NCI-H146 treated with DMSO at 0.1 percent for 48 hours (cell line): Measurements from ENCODE around the gene RGS3.

Experiments used
- DNase-seq: peaks from one replicate; lab custom pipeline; 2025; ENCODE audit not compliant: unreplicated experiment; lab: John Stamatoyannopoulos, UW

Gene RGS3

DNA sequence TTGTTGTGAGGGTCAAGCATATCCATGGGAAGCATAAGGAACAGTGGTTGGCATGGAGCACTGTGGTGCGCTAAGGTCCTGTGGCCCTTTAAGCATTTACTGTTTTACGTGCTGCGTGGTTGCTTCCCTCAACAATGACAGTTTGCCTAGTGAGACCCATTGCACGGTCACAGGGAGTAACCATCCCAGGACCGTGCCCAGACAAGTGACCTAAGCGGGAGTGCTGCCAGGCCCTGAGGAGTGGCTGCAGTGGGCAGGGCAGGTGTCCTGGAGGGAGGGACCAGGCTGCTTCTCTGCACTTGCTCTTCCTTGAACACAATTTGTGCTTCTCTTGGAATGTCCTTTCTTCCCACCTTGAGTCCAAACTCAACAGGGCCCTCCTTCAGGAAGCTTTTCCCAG, 64.6 kb downstream of the RGS3 start:
- DNase-seq, result no peak

DNA sequence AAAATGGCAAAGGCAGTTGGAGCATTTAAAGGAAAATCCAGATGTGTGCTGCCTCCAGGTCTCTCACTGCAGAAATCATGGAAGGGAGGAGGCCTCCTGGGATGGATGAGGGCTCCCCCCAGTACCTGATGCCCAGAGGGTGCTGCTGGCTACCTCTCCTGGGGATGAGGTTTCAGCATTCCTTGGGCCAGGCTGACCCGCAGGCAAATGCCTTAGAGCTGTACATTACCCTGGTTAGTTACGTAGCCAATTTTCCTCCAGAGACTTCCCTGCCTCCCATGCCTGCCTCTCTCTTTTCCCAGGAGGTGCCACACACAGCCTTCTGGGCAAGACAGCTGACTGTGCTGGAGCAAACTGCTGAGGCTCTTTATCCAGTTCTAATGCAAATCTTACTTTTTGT, 65.3 kb downstream of the RGS3 start:
- DNase-seq, result no peak

DNA sequence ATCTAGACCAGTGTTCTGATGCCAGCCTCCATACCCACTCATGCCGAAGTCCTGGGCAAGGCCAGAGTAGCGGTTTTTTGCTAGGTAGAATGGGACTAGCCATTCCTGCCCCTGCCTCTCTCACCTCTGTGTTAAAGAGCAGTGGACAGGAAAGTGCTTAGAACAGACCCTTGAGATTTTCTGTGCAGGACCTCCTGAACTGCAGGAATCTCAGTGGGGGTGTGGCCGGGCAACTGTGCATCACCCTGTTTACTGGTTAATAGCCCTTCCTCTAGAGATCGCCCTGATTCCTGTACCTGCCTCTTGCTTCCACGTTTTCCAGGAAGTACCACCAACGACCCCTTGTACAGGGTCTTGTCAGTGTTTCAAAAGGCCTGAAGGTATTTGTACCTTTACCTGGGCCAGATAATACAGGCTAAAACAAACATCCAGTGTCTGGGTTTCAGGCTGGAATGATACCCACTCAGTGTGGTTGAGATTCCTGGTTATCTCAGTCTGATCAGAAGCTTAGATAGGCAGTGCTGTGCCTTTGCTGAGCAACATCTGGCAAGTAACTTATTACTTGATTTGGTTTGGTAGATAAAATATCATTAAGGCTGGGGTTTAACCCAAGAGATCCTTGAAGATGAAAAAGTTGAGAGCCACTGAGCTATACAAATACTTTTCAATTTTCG, 65.9 kb downstream of the RGS3 start:
- DNase-seq, result no peak

DNA sequence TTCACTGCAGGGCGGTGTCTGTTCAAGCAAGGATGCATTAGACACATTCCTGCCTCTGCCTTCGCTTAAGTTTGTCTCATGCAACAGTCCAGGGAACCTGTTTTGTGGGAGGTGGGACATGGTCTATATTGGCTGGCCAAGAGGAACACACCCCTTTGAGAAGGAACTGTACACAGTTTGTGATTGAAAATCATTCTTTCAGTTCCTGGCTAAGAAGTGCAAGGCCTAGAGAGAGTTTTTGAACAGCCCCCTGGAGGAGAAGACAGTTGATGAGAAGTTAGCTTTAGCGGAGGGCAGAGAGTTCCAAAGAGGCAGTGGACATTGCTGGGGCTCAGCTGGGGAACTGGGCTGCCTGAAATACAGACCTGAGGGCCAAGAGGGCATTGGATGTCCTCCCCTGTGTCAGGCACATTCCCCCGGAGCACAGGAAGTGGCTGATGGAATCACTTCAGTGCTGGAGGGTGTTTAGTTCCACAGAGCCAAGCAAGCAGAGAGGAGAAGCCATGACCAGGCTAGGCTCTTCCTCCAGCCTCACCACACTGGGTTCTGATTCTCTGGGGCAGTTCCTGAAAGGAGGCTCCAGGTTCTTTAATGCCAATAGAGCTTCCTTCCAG, 66.6 kb downstream of the RGS3 start:
- DNase-seq, result no peak

DNA sequence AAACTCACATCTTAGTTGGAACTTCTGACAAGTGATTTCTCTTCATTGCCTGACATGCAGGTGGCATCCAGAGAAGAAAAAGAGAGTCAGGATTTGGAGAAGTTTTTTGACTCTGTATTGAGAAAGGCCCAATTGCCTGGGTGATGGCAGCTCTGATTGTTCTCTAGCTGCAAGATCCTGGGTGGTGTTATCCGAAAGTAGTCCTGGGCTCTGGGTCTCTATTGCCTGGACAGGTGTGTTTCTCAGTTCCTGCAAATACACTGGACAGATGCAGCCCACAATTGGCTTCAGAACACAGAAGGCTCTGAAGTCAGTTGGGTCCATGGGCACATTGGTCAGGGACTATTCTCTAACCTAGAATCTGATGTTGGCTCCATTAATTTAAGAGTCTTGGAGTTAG, 67.4 kb downstream of the RGS3 start:
- no peak for DNase-seq

DNA sequence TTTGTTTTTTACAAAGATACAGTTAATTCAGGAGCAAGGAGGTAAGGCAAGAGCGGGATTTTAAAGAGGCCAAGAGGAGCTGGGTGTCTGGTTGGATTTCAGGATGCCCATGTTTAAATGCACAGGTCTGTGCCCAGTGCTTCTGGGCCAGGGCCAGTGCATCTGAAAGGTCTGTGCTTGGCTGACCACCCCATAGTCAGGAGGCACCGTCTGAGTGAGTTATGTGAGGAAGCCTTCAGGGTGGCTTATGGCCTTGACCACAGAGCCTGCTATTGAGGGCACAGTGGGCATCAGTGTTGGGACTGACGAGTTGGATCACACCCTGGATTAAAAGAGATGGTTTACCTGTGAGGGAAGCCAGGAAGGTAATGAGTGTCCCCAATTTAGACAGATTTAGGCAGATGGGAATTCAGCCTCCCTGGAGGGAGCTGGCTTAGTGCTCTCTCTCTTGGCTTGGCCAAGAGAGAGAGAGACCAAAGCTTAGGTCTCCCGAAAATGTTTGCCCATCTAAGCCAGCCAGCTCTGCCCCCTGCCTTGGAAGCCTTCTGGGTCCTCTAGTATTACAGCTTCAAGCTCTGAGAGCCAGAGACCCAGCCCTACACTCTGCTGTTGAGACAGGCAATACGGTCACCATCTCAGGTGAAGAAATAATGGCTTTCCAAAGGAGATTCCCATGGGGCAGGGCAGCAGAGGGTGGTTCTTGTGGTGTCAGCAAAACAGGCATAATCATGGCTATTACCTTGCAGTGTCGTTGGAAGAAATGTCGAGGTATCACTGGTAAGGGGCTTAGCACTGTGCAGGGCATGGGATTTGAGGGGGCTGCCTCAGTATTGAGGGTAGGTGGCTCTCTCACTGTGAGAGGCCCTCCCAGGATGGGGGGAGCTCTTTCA, 68.6 kb downstream of the RGS3 start:
- DNase-seq, result no peak

DNA sequence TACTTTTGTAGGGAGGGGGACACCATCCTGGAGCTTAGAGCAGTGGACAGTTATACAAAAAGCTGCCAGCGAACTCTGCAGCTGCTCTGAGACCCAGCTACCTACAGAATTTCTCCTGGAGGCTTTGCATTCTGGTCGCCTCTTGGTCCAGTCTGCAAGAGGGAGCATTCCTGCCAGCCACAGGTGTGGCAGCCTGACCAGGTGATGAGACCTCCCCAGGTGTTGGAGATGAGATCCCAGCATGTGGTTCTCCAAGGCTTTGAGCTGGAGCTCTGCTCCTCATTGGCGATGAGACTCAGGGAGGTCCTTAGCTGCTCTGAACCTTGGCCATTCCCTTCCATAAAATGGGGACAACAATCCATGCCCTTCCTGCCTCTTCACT, 69.3 kb downstream of the RGS3 start:
- no peak for DNase-seq

DNA sequence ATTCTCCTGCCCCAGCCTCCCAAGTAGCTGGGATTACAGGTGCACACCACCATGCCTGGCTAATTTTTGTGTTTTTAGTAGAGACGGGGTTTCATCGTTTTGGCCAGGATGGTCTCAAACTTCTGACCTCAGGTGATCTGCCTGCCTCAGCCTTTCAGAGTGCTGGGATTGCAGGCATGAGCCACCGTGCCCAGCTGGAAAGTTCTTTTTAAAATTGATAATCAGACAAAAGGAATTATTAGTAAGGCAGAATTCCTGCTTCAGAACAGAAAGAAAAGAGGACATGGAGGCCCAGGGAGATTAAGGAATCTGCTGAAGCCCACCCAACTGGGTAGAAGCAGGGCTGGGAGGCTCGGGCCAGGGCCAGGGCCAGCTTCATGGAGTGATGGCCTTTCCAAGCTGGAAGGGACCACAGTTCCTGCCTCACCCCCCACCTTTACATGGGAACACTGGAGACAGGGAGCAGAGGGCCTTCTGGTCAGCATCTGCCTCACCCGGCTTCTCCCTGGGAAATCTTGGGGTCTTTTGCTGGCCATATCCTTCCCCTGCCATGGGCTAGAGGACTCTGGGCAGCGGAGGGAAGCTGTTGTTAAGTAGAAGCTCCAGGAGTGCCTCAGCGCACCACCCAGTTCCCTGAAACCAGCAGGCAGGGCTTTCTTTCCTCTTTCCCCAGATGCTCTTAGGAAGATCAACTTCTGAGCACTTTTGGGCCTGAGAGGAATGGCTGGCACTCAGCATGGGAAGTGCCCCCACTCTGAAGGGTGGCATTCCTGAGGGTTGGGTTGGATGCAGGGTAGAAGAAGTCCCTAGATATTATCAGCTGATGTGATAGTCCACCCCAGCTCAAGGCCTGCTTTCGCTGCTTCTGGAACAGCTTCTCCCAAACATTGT, 70.1 kb downstream of the RGS3 start:
- DNase-seq, result no peak

DNA sequence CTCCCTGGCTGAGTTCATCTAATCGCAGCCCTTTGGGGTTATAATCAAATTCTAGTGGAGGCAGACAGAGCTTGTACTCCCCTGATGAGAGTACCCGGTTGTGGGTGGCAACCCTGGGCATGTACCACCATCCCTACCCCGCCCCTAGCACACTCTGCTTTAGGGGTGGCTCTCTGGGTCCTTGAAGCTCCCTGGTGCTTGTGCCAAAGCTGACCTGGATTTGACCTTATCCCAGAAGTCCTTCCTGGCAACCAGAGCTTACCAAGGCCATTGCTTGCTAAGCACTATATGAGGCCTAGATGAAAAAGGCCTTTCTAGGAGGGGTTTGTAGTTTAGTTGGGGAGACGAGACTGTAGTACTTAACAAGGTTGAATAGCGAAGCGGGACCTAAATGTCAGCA, 72.2 kb downstream of the RGS3 start:
- no peak for DNase-seq

DNA sequence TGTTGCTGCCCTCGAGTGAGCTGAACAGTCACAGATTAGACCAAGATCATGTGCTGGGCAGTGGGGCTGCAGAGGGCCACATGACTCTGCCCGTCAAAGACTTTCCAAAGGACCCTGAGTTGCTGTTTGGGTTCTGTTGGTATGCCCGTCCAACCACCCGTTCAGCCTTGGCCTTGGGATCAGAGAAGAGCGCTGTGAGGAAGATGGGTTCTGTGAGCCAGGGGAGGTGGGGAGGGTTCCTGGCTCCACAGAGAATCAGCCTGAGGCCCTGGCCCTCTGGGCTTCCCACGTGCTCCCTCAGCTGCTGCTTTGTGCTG, 72.6 kb downstream of the RGS3 start:
- no peak for DNase-seq

DNA sequence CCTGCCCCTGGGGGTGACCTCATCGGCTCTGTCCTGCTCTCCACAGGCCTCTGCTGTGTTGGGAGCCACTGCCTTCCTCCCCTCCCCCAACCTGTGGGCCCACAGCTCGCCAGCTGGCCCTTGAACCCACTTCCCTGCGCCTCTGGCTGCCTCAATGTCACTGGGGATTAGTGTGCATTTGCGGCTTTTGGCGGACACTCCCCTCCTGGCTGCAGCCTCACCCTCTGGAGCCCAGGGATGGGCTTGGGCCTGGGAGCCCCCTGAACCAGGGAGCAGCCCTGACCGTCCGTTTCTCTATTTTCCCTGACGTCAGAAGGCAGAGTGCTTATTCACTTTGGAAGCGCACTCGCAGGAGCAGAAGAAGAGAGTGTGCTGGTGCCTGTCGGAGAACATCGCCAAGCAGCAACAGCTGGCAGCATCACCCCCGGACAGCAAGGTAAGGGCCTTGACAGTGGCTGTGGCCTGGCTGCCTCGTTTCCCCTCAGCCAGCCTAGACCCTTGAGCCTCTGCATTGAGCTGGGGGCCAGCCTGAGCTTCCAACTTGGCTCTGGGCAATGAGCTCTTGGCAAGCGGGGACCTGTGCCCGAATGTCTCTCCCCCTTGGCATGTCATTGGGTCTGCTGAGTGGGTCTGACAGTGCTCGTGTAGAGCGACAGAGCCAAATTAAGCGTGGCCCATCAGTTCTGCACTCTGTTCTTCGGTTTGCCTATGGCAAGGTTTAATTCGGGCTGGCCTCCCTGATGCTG, 73.1 kb downstream of the RGS3 start:
- DNase-seq, result no peak

DNA sequence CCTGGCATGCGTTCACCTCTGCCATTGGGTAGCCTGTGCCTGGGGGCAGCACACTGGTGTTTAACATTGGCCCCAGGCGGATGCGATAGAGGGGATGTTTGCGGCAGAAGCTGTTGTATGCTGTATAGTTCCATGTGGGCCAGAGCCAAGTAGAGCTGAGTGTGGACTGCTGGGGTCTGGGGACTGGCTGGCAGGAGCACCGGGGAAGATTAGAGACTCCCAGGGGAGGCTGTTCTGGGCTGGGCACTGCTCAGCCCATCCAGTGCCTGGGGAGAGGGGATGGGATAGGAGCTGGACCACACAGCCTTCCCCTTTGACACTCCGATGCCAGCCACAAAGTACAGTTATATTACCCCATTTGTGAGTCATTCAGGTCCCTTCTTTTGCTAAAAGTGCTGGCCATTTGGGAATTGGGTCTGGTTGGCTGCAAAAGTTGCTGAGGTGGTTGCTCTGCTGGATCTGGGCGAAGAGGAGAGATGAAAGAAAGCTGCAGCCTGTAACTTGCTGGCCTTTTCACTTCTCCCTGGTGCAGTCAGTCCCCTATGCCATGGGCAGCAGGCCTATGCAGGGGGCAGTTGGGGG, 73.8 kb downstream of the RGS3 start:
- DNase-seq, result no peak

DNA sequence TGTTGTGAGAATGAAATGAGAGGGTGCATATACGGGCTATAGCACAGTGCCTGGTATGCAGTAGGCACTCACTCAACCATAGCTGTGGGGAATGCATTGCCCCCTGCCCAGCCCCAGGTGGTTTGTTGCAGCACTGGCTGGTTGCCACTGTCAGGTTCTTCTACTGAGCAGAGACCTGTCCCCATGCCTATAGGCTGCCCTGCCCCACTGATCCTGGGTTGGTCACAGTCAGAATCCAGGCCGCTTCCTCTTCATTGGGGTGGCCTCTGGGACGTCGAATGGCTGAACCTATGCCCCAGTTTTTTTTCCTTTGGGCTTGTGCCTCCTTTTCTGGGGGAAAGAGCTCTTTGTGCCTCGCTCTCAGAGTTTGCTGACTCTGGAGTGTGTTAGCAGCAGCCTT, 74.6 kb downstream of the RGS3 start:
- DNase-seq, result no peak

DNA sequence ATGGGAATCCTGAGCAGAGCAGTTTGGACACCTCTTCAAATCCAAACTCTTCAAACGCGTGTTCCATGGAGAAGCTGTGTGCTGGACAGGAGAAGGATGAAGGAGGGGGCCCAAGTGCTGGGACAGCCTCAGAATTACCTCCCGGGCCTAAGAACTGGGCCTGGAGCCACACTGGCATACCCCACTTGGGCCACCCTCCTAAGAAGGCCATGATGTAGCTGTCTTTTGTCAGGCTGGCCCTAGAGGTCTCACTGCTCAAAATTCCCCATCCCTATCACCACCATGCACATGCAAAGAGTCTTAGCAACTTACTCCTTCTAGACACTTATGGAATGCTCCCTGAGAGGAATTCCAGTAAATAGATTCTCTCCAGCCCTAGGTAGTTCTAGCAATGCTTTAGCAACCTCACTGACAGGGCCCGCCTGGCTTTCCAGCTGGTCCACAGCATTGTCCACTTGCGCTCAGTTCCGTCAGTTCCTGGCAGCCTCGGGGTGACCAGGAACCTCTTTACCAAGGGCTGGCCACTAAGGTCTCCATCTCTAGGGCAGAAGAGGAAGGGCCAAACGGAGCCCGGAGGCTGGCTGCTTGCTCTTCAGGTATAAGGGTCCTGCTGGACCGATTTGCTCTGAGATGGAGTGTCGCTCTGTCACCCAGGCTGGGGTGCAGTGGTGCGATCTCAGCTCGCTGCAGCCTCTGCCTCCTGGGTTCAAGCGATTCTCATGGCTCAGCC, 75.3 kb downstream of the RGS3 start:
- DNase-seq, result no peak

DNA sequence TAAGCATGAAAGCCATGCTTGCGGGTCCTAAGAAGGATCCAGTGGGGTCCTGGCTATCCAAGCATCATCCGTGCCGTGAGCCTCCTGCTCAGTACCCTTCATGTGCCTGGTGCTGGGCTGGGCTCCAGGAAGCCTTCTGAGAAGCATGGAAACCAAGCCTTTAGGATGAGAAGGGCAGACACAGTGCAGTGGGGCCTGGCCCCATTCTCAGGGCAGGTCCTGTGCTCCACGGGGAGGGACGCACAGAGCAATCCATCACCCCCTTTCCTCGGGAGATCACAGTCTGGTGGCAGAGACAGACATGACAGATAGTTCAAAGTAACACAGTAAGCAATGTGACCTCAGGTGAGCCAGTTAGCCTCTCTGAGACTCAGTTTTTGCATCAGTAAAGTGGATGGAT, 76.9 kb downstream of the RGS3 start:
- no peak for DNase-seq

DNA sequence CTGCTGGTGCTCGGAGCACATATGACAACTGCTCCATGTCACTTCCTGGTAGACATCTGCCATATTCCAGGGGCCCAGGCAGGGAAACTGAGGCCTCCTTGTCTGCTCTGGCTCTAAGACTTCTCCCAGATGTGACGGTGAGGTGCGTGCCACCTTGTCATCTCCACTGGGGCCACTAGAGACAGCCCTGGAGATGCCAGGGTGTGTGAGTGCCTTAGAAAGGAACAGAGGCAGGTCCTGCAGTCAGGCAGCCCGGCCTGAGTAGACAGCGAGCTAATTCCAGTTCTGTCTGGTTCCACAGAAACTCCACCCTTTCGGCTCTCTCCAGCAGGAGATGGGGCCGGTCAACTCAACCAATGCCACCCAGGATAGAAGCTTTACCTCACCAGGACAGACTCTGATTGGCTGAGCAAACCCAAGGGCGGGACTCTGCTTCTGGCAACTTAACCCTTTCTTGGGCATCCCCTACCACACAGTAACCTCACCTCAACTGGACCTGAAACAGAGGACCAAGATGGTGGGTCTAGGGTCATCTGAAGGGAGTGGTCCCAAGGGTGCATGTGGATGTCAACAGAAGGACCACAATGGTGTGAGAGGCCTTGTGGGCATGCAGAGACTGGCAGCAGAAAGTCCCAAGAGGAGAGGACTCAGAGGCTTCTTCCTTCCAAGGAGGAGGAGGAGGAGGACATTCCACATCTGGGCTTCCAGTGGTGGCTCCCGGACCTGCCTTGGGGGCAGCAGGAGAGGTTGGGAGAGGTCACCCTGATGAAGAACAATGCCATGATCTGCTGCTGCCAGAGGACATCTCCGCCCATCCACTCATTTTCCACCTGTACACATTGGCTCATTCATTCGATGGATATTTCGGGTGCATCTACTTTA, 77.7 kb downstream of the RGS3 start:
- no peak for DNase-seq

DNA sequence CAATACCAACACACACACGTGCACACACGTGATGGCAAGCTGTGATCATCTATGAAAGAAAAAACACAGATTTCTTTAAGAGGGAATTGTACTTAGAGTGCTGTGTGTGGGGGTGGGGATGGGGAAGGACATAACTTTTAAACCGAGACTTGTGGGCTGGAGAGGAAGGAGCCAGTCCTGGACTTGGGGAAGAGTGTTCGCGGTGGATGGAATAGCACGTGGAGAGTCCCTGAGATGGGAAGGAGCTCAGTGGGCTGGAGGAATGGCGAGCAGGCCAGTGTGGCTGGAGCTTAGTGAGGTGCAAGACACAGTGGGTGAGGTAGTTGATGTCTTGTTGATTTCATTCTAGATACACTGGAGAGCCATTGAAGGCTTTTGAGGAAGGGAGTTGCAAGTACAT, 78.5 kb downstream of the RGS3 start:
- no peak for DNase-seq

DNA sequence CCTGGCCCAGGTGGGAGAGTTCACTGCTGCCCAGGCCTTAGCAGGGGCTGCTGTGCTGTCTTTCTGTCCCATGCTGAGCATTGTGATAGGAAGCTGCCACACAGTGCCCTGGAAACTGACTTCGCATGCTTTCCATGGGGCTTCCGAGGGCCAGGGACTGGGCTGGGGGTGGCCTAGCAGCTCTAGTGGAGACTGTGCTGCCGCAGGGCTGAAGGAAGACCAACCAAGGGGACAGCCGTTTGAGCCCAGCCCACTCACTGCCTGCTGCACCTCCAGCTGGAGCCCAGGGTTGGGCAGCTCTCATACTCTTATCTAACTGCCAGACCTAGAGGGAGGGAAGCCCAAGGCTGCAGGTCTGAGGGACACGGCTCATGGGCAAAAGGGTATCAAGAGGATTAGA, 79.2 kb downstream of the RGS3 start:
- DNase-seq, result no peak
